CD4-positive, alpha-beta T cell treated with Interleukin-2 at 100 ng/mL for 4 hours (primary cell): ENCODE results near the gene MAPKAPK3.
A peak's percentile ranks its signal among the peaks of the same experiment; 100 is the strongest.

ENCODE experiments used
- DNase-seq: peaks from one replicate; pipeline ENCODE4 v3.0.0-alpha.2; 2020; ENCODE audit warnings: low spot score

MAPKAPK3 gene

GRCh38 chr3:50617096-50617791 is at the start of gene MAPKAPK3:
TSS of gene MAPKAPK3 (plus strand) at chr3:50617151. CDS start at chr3:50617566, 415 bp downstream.
- DNase-seq = peak; percentile 34

GRCh38 chr3:50567386-50568167 is 49.4 kb upstream of the MAPKAPK3 start, which contains the start of gene C3orf18:
TSS of gene C3orf18 (minus strand) at chr3:50567747. CDS start at chr3:50565699, 2,048 bp downstream.
- DNase-seq = peak; percentile 97

- DNase-seq = peak; percentile 95
Measured at GRCh38 chr3:50568947-50569749, 47.8 kb upstream of the MAPKAPK3 start, which contains the start of gene HEMK1. TSS of gene HEMK1 (plus strand) at chr3:50569522. CDS start at chr3:50571105, 1,583 bp downstream.

GRCh38 chr3:50570508-50571279 is 46.3 kb upstream of the MAPKAPK3 start:
- DNase-seq = no peak

- DNase-seq = no peak
Measured at GRCh38 chr3:50571486-50571885, 45.5 kb upstream of the MAPKAPK3 start.

GRCh38 chr3:50572158-50572557 is 44.8 kb upstream of the MAPKAPK3 start:
- peak; percentile 91 for DNase-seq

GRCh38 chr3:50572801-50573371 is 44.1 kb upstream of the MAPKAPK3 start:
- peak; percentile 84 for DNase-seq

GRCh38 chr3:50573566-50574443 is 43.1 kb upstream of the MAPKAPK3 start:
- peak; percentile 97 for DNase-seq

GRCh38 chr3:50574444-50574831 is 42.5 kb upstream of the MAPKAPK3 start:
- no peak for DNase-seq

GRCh38 chr3:50575372-50575771 is 41.6 kb upstream of the MAPKAPK3 start:
- DNase-seq = no peak

GRCh38 chr3:50577348-50577747 is 39.6 kb upstream of the MAPKAPK3 start:
- no peak for DNase-seq

GRCh38 chr3:50580683-50581458 is 36.1 kb upstream of the MAPKAPK3 start:
- no peak for DNase-seq

- DNase-seq = no peak
Measured at GRCh38 chr3:50581459-50581842, 35.5 kb upstream of the MAPKAPK3 start.

- no peak for DNase-seq
Measured at GRCh38 chr3:50582083-50582482, 34.9 kb upstream of the MAPKAPK3 start.

GRCh38 chr3:50583897-50584296 is 33.1 kb upstream of the MAPKAPK3 start:
- no peak for DNase-seq

GRCh38 chr3:50584391-50584790 is 32.6 kb upstream of the MAPKAPK3 start:
- no peak for DNase-seq

GRCh38 chr3:50585919-50586762 is 30.8 kb upstream of the MAPKAPK3 start:
- no peak for DNase-seq

- no peak for DNase-seq
Measured at GRCh38 chr3:50586763-50587070, 30.2 kb upstream of the MAPKAPK3 start.

GRCh38 chr3:50587373-50587772 is 29.6 kb upstream of the MAPKAPK3 start:
- no peak for DNase-seq
